ENCODE measurements around the gene TGM1.

TGM1 gene

DNA sequence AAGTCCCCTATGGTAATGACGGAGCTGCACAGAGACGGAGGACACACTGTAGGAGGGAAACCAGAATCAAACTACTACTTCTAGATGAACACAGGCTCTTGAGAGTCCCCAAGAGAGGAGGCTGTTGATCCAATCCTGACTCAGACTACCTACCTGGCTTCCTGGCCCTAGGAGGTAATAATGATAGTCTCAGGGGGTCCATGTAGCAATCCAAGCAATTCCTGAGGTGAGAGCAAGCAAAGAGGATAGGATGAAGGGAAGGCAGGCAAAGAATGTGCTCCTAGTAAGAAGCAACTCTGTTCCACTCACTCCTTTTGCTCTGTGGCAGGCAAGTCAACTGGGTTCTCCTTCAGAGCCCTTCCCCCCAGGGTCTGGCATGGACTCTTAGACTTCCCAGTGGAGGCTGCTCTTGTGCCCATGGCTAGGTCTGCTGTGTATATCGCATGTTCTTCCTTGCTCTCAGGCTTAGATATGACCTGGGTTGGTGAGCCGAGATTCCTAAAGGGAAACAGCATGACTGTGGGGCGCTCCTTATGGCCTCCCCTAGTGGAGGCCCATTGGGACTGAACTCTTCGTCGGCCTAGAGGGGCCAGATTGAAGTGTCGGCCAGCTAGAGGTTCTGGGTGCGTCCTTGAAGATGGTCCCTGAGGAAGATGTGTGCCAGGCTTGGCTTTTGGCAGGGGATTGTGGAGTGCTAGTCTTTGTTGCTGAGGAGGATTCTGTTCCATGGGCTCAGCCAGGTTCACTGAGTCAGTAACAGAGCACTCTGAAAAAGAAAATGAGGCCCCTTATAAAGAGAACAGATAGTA, 22.7 kb downstream of the TGM1 start:
- no peak overlapping the region for H3K4me3 ChIP-seq (ENCODE audit: low read depth, low read length)
- TF ChIP-seq, protein P1, sequence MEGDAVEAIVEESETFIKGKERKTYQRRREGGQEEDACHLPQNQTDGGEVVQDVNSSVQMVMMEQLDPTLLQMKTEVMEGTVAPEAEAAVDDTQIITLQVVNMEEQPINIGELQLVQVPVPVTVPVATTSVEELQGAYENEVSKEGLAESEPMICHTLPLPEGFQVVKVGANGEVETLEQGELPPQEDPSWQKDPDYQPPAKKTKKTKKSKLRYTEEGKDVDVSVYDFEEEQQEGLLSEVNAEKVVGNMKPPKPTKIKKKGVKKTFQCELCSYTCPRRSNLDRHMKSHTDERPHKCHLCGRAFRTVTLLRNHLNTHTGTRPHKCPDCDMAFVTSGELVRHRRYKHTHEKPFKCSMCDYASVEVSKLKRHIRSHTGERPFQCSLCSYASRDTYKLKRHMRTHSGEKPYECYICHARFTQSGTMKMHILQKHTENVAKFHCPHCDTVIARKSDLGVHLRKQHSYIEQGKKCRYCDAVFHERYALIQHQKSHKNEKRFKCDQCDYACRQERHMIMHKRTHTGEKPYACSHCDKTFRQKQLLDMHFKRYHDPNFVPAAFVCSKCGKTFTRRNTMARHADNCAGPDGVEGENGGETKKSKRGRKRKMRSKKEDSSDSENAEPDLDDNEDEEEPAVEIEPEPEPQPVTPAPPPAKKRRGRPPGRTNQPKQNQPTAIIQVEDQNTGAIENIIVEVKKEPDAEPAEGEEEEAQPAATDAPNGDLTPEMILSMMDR (IDR thresholded peaks at IDR 0.05; ENCODE audit: low read depth, low read length): no peak
- TF ChIP-seq, protein P2, sequence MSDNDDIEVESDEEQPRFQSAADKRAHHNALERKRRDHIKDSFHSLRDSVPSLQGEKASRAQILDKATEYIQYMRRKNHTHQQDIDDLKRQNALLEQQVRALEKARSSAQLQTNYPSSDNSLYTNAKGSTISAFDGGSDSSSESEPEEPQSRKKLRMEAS (IDR thresholded peaks at IDR 0.05; ENCODE audit: low read depth, low read length): no peak
- TF ChIP-seq POLR2A (IDR thresholded peaks at IDR 0.05; ENCODE audit: extremely low read depth, insufficient read length) (no peak), MYC (IDR thresholded peaks at IDR 0.05; ENCODE audit: low read depth, low read length) (no peak)
- DNase-seq (ENCODE audit: low read depth): no peak

DNA sequence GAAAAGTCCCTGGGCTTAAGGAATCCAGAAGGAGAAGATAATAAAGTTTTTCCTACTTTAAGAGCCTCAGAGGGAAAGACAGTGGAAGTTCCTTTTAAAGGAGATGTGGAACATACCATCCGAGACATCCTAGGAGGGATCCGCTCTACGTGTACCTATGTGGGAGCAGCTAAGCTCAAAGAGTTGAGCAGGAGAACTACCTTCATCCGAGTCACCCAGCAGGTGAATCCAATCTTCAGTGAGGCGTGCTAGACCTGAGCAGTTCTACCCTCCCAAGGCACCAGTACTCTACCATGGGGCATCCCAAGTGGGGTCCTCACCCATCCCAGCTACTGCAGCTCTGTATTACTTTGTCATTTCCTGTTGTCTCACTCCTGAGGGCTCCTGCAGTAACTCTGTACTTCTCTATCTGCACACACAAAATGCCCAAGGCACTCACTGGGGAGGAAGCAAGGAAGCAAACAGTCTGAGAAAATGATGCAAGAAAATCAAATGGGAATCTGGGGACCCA, 24.4 kb downstream of the TGM1 start:
- TF ChIP-seq, protein P1 (IDR thresholded peaks at IDR 0.05; ENCODE audit: low read depth, low read length): no peak
- no peak for TF ChIP-seq POLR2A (IDR thresholded peaks at IDR 0.05; ENCODE audit: extremely low read depth, insufficient read length)
- TF ChIP-seq, protein P2 (IDR thresholded peaks at IDR 0.05; ENCODE audit: low read depth, low read length): no peak
- no peak for TF ChIP-seq MYC (IDR thresholded peaks at IDR 0.05; ENCODE audit: low read depth, low read length)
- DNase-seq (ENCODE audit: low read depth): no peak
- H3K4me3 ChIP-seq (ENCODE audit: low read depth, low read length): no peak overlapping the region

DNA sequence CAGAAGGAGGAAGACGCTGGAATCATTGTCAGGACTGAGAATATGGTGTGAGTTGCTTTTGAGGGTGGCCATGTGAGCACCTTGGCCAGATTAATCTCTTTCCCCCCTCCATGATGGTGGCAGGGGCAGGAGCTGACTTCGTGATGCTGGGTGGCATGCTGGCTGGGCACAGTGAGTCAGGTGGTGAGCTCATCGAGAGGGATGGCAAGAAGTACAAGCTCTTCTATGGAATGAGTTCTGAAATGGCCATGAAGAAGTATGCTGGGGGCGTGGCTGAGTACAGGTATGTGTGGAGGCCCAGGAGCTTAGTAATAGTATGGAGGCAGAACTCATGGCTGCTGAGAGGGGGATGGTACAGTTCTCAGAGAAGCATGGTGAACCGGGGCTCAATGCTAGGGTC, 24.9 kb downstream of the TGM1 start:
- H3K4me3 ChIP-seq (ENCODE audit: low read depth, low read length): no peak overlapping the region
- TF ChIP-seq POLR2A (IDR thresholded peaks at IDR 0.05; ENCODE audit: extremely low read depth, insufficient read length): no peak
- TF ChIP-seq, protein P1 (IDR thresholded peaks at IDR 0.05; ENCODE audit: low read depth, low read length): no peak
- TF ChIP-seq MYC (IDR thresholded peaks at IDR 0.05; ENCODE audit: low read depth, low read length): no peak
- TF ChIP-seq, protein P2 (IDR thresholded peaks at IDR 0.05; ENCODE audit: low read depth, low read length): no peak
- DNase-seq (ENCODE audit: low read depth): no peak

DNA sequence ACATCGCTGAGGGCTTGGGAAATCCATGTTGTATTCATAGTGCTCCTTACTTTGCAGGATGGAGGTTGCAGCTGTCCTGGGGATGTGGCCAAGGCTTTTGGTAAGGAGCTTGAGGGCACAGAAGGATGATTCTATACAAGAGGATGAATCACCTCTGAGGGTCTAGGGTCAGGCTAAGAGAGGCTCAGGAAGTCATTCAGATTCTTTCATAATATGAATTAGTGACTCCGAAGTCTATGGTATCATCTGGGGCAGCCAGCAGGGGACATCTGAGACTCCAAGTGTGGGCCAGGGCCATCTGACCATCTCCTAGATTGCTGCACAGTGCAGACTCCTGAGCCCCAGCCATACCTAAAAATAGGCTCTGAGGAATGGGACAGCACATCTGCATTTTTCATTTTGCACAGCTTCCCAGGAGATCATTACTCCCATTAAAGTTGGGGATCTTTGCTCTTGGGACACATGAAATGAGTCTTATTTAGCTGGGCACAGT, 25.5 kb downstream of the TGM1 start:
- DNase-seq (ENCODE audit: low read depth): no peak
- H3K4me3 ChIP-seq (ENCODE audit: low read depth, low read length): no peak overlapping the region
- TF ChIP-seq, protein P2 (IDR thresholded peaks at IDR 0.05; ENCODE audit: low read depth, low read length): no peak
- TF ChIP-seq MYC (IDR thresholded peaks at IDR 0.05; ENCODE audit: low read depth, low read length): no peak
- TF ChIP-seq POLR2A (IDR thresholded peaks at IDR 0.05; ENCODE audit: extremely low read depth, insufficient read length): no peak
- TF ChIP-seq, protein P1 (IDR thresholded peaks at IDR 0.05; ENCODE audit: low read depth, low read length): no peak

DNA sequence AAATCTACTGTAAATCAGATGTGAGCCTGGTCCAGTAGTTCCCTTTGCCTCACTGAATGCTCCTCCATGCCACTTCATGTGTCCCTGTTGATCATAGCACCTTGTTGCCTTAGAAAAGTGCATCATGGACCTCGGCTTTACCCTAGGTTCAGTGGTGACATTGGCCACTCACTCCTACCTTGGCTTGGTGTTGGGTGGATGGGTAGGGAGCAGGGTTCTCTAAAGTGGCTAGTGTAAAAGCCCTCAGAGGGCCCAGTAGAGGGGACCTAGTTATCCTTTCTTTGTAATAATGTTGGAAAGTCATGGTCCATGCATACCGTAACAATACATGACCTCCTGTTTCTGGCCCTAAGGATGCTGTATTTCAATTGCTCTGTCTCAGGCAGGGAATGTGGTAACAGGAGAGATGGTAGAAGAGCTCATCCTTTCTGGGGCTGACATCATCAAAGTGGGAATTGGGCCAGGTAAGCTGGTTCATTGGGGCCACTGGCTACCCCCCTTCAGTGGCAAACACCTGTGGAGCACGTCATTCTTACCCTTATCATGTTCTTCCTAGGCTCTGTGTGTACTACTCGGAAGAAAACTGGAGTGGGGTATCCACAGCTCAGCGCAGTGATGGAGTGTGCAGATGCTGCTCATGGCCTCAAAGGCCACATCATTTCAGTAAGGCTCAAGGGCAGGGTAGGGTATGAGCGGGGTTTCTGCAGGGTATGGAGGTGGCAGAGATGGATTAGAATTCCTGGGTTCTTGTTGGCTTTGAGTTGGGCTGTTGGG, 26.1 kb downstream of the TGM1 start:
- DNase-seq (ENCODE audit: low read depth): no peak
- TF ChIP-seq, protein P1 (IDR thresholded peaks at IDR 0.05; ENCODE audit: low read depth, low read length): no peak
- TF ChIP-seq, protein P2 (IDR thresholded peaks at IDR 0.05; ENCODE audit: low read depth, low read length): no peak
- TF ChIP-seq POLR2A (IDR thresholded peaks at IDR 0.05; ENCODE audit: extremely low read depth, insufficient read length) (no peak), MYC (IDR thresholded peaks at IDR 0.05; ENCODE audit: low read depth, low read length) (no peak)
- no peak overlapping the region for H3K4me3 ChIP-seq (ENCODE audit: low read depth, low read length)
